Suppressor macrophage (primary cell): ENCODE measurements around the gene GMPR2.
"Not testable (repeated sequence)": the region's sequence is repeated elsewhere in the genome, so short reads cannot be mapped to it uniquely, and the experiment has no call there.

Experiments used
- DNase-seq, 4 experiments: peaks; one replicate each; pipeline ENCODE4 v3.0.0-alpha.2; 2020 to 2022

GMPR2 gene

GRCh38 chr14:24202538-24202937, 30.2 kb upstream of the GMPR2 start:
- not testable (repeated sequence) for DNase-seq

GRCh38 chr14:24203249-24203886, 29.4 kb upstream of the GMPR2 start:
- DNase-seq: not testable (repeated sequence)

- DNase-seq: no peak
These were observed 28.3 kb upstream of the GMPR2 start for GRCh38 chr14:24204163-24205146.

- DNase-seq: no peak
These were observed 26.2 kb upstream of the GMPR2 start for GRCh38 chr14:24206260-24207103.

- no peak for DNase-seq
These were observed 25.6 kb upstream of the GMPR2 start for GRCh38 chr14:24207104-24207551.

- DNase-seq: no peak
These were observed 25.1 kb upstream of the GMPR2 start for GRCh38 chr14:24207625-24208024.

- DNase-seq: no peak
These were observed 21.4 kb upstream of the GMPR2 start for GRCh38 chr14:24211311-24211710.

GRCh38 chr14:24212924-24213865, 19.5 kb upstream of the GMPR2 start, which contains the start of gene CHMP4A:
CHMP4A (minus strand) TSS chr14:24213488; CDS start chr14:24213439, 49 bp downstream.
- DNase-seq: peak; percentile 98 to 99 (median 99)

GRCh38 chr14:24213866-24214662, 18.7 kb upstream of the GMPR2 start:
- DNase-seq: no peak

GRCh38 chr14:24215495-24216344, 17.0 kb upstream of the GMPR2 start, which contains the start of gene MDP1:
MDP1 (minus strand) TSS chr14:24216066; CDS start chr14:24215955, 111 bp downstream.
- peak; percentile 92 to 95 (median 94) for DNase-seq

- no peak for DNase-seq
These were observed 16.4 kb upstream of the GMPR2 start for GRCh38 chr14:24216345-24216699.

GRCh38 chr14:24216876-24217275, 15.9 kb upstream of the GMPR2 start:
- DNase-seq: not testable (repeated sequence)

GRCh38 chr14:24219080-24219479, 13.6 kb upstream of the GMPR2 start:
- no peak for DNase-seq

GRCh38 chr14:24219521-24219920, 13.2 kb upstream of the GMPR2 start:
- no peak for DNase-seq

- not testable (repeated sequence) for DNase-seq
These were observed 9.7 kb upstream of the GMPR2 start for GRCh38 chr14:24222987-24223386.

GRCh38 chr14:24224618-24225071, 8.1 kb upstream of the GMPR2 start:
- DNase-seq: no peak

GRCh38 chr14:24226473-24226872, 6.3 kb upstream of the GMPR2 start:
- no peak for DNase-seq

- DNase-seq: no peak
These were observed 3.8 kb upstream of the GMPR2 start for GRCh38 chr14:24228902-24229301.
